ENCODE measurements around the gene USP34. TPM values are rescaled to one million over a fixed set of nuclear protein-coding genes. Genes with fewer than 3 reads are reported as not detected.

USP34 gene
- total and polyA plus RNA-seq, 2 of the 8 experiments (the other 6 are each of a cell fraction or from before 2014, with no cell fraction given): 56.7 to 91.7 TPM

DNA sequence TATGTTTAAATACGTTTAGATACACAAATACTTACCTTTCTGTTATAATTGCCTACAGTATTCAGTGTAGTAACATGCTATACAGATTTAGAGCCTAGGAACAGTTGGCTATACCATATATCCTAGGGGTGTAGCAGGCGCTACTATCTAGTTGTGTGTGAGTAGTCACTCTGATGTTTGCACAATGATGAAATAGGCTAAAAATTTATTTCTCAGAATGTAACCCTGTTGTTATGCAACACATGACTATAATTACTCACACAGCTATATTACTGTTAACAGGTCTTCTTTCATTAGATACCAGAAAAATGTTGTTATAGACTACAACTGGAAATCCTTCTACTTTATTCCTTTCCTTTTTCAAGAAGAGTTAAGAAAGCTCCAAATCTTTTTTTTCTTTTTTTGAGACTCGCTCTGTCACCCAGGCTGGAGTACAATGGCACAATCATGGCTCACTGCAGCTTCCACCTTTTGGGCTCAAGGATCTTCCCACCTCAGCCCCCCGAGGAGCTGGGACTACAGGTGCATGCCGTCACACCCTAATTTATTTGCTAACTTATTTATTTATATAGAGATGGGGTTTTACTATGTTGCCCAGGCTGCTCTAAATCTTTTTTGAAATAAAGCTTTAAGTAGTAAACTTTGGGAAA, 260.4 kb downstream of the USP34 start:
- no peak overlapping the region for H2BK20ac ChIP-seq (ENCODE audit: low read length)
- no peaks in the 10 kb centered on the region for H3K23me2 ChIP-seq (ENCODE audit: low read depth, low read length)
- WGBS, 2 experiments (ENCODE audit: extremely low coverage in 1 of 2, insufficient coverage in 1 of 2, insufficient read length in 1 of 2, insufficient replicate concordance in 2 of 2, low coverage in 1 of 2, low lambda C conversion rate in 2 of 2, missing lambda C conversion rate in 1 of 2): 91% methylated on average over 5 of the region's 5 CpGs; no CpG with 5 or more reads in 1 of the 2 experiments
- H2BK5ac ChIP-seq (ENCODE audit: low read depth, low read length): no peak overlapping the region
- H4K91ac ChIP-seq (replicated peaks; ENCODE audit: insufficient read length, low read length): no peak overlapping the region
- no peak overlapping the region for H4K5ac ChIP-seq (ENCODE audit: insufficient read length, low read depth, low read length)
- H2AFZ ChIP-seq (ENCODE audit: low read length): no peak overlapping the region
- H3K27ac ChIP-seq (ENCODE audit: low read depth, low read length): no peak overlapping the region
- no peak overlapping the region for H3K4ac ChIP-seq (replicated peaks; ENCODE audit: insufficient read length, low read depth, low read length)
- no peak overlapping the region for H3K56ac ChIP-seq (replicated peaks; ENCODE audit: insufficient read length, low read depth, low read length)
- H3K4me2 ChIP-seq (ENCODE audit: insufficient read depth in 1 of 2, low read depth in 2 of 2, low read length in 2 of 2): no peak overlapping the region
- no peak overlapping the region for H2AK5ac ChIP-seq (ENCODE audit: low read depth, low read length)
- H3K79me2 ChIP-seq (ENCODE audit: control insufficient read depth in 1 of 2, insufficient read depth in 2 of 2, low read length in 2 of 2): no peaks in the 10 kb centered on the region
- H3K4me3 ChIP-seq (ENCODE audit: extremely low read depth in 1 of 4, insufficient read depth in 2 of 4, low read depth in 3 of 4, low read length in 4 of 4): no peak overlapping the region
- H3K79me1 ChIP-seq (ENCODE audit: low read depth, low read length): no peaks in the 10 kb centered on the region
- H3K9me3 ChIP-seq (ENCODE audit: insufficient read depth in 2 of 2, low read depth in 1 of 2, low read length in 1 of 2): no peaks in the 10 kb centered on the region
- DNase-seq (ENCODE audit: low read depth in 1 of 2, low spot score in 2 of 2): no peak
- ChIA-PET CTCF (ENCODE audit: partially characterized antibody) (interaction anchor here (0.5 to 0.8 kb wide), 2 partner anchors 78 to 108 kb away, joined by 3 read pairs; no protein-coding TSS in a partner anchor), POLR2A (ENCODE audit: partially characterized antibody) (no interaction called here)
- no peak for FAIRE-seq
- no peak overlapping the region for H3K14ac ChIP-seq (ENCODE audit: insufficient read length)
- H3K9ac ChIP-seq (replicated peaks in 1 of 4; ENCODE audit: extremely low read depth in 1 of 4, low read depth in 3 of 4, low read length in 3 of 4): no peak overlapping the region
- no peak overlapping the region for H2BK12ac ChIP-seq (ENCODE audit: low read depth, low read length)
- no peak overlapping the region for H2BK120ac ChIP-seq (replicated peaks; ENCODE audit: low read depth, low read length)
- H2BK15ac ChIP-seq (ENCODE audit: low read length): no peak overlapping the region
- no peaks in the 10 kb centered on the region for H4K20me1 ChIP-seq (replicated peaks in 1 of 2; ENCODE audit: control insufficient read depth in 1 of 2, insufficient read depth in 2 of 2, low read length in 2 of 2)
- H3K18ac ChIP-seq (ENCODE audit: extremely low read depth, low read length): no peak overlapping the region
- H3K23ac ChIP-seq (ENCODE audit: insufficient read length): no peak overlapping the region
- H3K27me3 ChIP-seq (replicated peaks in 1 of 4; ENCODE audit: control insufficient read depth in 3 of 4, extremely low read depth in 1 of 4, insufficient read depth in 3 of 4, low read length in 3 of 4): no peaks in the 10 kb centered on the region
- no peak overlapping the region for H4K8ac ChIP-seq (ENCODE audit: extremely low read depth, insufficient read depth, low read length)
- no peaks in the 10 kb centered on the region for H3K4me1 ChIP-seq (replicated peaks in 1 of 4; ENCODE audit: control insufficient read depth in 3 of 4, insufficient read depth in 4 of 4, low read length in 3 of 4)
- H3K36me3 ChIP-seq (ENCODE audit: control insufficient read depth in 2 of 4, insufficient read depth in 4 of 4, low read length in 3 of 4): peaks cover 0 to 69% (median 29%) of the 10 kb centered on the region in 4 experiments
- TF ChIP-seq BRCA1 (IDR thresholded peaks at IDR 0.05; ENCODE audit: low read depth, low read length) (no peak), RBBP5 (IDR thresholded peaks at IDR 0.05; ENCODE audit: borderline replicate concordance, low read depth, low read length) (no peak), SP1 (IDR thresholded peaks at IDR 0.05; ENCODE audit: low read depth, low read length) (no peak), NANOG (IDR thresholded peaks at IDR 0.05; ENCODE audit: insufficient read depth, low read depth, low read length, poor library complexity, severe bottlenecking) (no peak), TCF12 (IDR thresholded peaks at IDR 0.05; ENCODE audit: low read depth, low read length) (no peak)

Data from H1 (cell line).